ENCODE measurements around the gene LTBR.

GRCh38 chr12:6370994-6371754 lies 12.8 kb upstream of the LTBR start:
- TF ChIP-seq GATA3 (IDR thresholded peaks at IDR 0.05; ENCODE audit: low read depth, low read length): no peak
- no peak for TF ChIP-seq GATA2 (IDR thresholded peaks at IDR 0.05; ENCODE audit: low read depth, low read length)
